IPS DF 19.7 (cell line): ENCODE measurements around the gene CENPP.
"Not testable (repeated sequence)": the region's sequence is repeated elsewhere in the genome, so short reads cannot be mapped to it uniquely, and the experiment has no call there.

Source experiments
- DNase-seq: peaks from one replicate; pipeline ENCODE4 v3.0.0-alpha.2; 2013; ENCODE audit warnings: low read depth, low spot score

The CENPP gene

DNA sequence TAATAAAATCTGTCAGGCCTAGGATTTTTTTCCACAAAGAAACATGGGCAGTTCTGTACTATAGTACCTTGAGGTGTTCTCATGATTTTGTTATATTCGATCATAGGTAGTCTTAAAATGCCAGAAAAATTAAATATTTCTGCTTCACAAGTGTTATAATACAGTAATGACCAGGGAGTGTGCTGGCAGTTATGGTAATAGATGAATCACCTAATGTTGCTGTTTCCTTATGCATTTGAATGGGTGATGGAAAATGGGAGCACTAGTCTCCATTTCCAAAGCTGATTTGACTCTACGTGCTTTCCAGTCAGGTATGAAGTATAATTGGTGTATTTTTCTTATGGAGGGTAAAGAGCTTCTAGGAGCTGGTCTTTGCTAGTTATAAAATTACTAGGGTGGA, 54.9 kb downstream of the CENPP start:
- no peak for DNase-seq

DNA sequence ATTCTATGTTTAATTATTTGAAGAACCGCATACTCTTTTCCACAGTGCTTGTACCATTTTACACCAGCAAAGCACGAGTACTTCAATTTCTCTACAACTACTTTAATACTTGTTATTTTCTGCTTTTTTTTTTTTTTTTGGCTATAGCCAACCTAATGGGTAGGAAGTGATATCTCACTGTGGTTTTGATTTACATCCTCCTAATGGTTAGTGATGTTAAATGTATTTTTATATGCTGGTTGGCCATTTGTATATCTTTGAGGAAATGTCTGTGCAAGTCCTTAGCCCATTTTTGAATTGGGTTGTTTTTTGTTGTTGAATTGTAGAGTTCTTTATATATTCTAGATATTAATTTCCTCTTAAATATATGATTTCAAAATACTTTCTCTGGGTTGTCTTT, 56.0 kb downstream of the CENPP start:
- DNase-seq, result no peak

DNA sequence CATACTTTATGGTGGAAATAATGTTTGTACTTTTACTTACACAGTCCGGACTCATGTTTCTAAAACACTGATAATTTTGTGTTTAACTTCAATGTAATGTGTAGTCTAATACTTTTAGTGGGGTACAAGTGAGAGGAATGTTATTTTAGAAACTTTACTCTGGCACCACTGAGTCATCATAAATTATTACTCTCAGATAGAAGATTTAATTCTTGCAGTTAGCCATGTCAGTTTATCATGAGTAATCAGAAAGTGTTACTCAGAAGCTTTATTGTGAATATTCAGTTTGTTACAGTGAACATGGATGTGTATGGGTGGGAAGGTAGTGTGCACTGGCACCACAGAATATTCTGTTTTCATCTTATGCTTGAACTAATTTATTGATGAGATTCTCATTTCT, 58.6 kb downstream of the CENPP start:
- DNase-seq, result no peak

DNA sequence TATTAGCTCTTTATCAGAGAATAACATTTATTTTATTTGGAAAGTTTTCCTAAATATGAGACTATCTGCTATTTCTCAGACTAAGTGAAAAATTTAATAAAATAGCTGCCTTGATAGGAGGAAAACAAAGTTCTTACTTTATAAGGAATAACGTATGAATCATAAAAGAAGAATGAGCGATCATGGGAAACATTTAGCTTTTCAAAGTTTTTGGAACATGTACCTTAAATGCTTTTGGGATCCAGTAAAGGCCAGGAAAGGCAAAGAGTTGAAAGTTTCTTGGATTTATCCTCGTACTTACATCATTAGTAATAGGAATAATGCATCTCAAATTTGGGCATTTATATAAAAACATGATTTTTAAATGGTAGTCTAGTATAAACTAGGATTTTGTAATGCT, 59.2 kb downstream of the CENPP start:
- DNase-seq, result no peak

DNA sequence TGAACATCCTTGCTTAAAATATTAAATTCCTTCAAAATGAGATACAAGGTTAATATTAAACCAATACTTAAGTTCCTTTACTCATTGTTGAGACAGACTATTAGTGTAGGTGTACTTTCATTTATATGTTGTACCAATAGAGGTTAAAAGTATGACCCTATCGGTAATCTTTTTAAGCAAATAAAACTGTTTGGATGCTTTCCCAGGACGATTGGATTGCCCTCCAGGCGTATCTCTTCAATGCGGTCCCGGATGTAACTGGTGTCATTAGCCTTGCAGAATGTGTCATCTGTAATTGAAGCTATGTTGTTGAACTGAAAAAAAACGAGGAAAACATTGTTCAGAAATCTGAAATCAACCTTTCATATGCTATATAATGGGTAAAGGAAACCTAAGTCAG, 59.7 kb downstream of the CENPP start:
- DNase-seq, result no peak

DNA sequence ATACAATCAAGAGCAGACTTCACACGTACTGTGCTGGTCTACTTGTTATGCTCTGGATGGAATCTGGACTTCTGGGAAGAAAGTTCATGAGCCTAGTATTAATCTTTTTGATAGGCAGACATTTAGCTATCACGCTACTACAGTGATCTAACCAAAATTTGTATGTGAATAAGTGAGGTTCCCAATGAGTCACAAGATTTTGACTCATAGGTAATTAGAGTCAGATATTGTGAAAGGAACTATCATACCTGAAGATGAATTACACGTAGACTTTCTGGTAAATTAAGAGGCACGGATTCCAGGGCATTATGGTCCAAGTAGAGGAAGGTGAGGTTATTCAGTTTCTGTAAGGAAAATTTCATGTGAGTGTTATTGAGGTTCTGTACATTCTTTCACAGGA, 60.2 kb downstream of the CENPP start:
- DNase-seq, result no peak

DNA sequence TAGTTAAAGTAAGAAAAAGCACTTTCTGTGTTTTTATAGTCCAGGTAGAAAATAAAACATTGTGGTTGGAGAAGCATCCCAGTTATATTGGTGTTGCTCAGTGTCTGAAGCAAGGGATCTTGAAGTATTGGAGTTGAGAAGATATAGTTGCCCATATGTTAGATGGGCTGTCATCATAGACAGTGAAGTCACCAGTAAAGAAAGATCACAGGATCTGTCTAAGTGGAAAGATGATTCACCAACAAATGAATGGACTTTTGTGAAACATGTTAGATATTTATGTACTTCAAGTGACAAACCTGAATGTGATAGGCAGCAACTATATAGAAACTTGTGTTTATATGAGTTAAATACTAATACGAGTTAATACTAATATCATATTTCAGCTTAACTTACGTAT, 66.9 kb downstream of the CENPP start:
- no peak for DNase-seq

DNA sequence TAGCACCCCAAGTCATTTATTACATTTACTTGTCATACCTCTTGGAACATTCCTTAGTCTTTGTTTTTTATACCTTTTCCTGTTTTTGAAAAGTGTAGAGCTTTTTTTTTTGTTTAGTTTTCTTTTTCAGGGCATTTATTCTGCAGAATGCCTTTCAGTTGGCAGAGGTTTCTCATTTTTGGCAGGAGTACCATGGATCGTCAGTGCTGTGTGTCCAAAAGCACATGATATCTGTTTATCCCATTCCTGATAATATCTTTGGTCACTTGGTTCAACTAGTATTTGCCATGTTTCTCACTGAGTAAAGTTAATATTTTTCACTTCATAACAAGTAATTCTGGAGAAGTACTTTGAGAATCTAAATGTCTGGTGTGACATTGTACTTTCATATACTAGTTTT, 67.9 kb downstream of the CENPP start:
- DNase-seq, result no peak

DNA sequence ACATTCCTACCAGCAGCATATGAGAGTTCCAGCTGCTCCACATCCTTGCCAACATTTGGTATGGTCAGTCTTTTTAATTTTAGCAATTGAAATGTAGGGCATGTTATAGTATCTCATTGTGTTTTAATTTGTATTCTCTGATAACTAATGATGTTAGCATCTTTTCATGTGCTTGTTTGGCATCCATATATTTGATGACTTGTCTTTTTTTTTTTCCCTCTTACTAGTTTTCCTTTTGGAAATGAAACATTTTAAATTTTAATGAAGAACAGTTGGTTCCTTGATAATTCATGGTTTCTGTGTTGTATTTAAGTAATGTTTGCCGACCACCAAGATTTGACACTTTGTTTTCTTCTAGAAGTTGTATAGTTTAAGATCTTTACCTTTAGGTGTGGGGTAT, 69.9 kb downstream of the CENPP start:
- no peak for DNase-seq

DNA sequence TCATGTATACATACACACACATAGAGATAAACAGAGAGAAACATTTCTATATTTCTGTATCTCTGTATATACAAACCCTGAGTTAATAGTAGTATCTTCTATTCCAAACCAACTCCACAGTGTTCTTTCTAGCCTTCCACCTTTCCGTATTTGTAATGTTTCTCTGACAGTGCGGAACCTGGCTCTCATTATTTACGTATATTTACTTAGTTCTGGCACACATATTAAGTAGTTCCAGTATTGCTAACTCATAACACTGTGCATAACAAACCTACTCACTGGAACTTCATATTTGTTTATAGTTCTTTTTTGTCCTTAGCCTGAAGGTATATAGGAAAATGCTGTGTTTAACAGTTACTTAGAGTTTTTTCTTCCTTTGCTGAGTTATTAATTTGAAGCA, 72.1 kb downstream of the CENPP start:
- DNase-seq, result no peak

GRCh38 chr9:92402360-92402759, 76.6 kb downstream of the CENPP start:
- no peak for DNase-seq

DNA sequence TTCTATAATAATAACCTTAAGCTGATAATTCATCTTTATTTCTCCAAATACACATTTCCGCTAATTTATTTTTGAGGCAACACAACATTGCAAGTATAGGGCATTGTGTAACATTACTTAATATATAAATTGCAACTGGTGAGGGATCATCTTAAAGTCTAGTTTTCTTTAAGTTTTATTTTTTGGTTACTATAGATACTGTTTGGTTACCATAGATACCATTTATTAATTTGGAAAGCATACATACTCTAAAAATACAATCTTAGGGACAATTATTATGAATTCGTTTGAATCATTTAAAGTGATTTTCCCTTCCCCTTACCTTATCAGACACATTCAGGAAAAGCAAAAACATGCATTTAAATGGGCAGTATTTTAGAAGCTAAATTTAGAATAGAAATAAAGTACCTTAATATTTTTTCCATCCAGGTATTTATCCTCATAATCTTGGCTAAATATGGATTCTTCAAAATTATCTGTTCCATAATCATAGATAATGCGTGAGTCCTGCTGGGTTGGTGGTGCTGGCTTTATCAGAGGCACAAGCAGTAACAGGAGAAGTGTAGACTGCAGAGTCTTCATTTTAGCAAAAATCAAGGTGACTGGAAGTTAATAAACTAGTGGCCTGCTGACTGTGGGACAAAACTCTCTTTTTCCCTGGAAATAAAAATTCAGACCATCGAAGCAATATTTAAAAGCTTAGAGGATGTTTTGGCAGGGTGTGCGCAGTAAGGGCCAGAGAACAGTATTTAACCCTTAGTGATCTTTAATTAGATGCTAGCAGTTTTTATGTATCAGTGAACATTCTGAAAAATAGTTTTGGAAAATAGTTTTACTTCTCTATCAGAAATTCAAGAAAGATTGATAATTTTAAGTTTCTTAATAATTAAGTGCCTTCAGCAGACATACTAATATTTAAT, 77.3 kb downstream of the CENPP start:
- no peak for DNase-seq

- DNase-seq, result no peak
These were observed 78.5 kb downstream of the CENPP start, which contains the start of gene OGN for GRCh38 chr9:92404042-92404836. TSS of gene OGN (minus strand) at chr9:92404578. CDS start at chr9:92403407, 1,171 bp downstream.

DNA sequence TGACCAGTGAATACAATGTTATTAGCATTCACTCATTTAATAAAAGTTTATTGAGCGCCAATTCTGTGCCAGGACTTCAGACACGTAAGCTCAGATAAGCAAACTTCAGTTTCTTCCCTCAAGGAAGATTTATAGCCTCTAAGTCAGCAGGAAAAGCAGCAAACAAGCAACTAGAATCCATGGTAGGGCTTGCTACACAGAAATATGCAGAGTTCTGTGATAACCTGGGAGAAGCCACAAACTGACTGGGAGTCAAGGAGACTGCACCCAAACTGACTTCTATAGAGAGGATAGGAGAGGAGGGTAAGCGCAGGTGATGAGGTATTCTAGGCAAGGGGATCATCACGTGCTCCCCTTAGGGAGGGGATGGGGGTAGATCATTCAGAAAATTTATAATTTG, 80.1 kb downstream of the CENPP start:
- no peak for DNase-seq

DNA sequence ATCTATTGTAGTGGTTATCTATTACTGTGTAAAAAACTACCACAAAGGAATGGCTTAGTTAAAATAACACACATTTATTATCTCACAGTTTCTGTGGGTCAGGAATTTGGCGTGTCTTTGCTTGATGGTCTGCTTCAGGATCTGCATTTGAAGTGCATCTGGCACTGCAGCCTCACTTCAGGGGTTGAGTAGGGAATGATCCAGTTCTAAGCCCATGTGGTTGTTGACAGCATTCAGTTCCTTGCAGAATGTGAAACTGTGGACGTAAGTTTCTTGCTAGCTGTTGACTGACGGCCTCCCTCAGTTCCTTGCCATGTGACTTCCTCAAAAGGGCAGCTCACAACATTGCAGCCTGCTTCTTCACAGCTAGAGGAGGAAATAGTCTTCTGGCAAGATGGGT, 80.7 kb downstream of the CENPP start:
- no peak for DNase-seq

DNA sequence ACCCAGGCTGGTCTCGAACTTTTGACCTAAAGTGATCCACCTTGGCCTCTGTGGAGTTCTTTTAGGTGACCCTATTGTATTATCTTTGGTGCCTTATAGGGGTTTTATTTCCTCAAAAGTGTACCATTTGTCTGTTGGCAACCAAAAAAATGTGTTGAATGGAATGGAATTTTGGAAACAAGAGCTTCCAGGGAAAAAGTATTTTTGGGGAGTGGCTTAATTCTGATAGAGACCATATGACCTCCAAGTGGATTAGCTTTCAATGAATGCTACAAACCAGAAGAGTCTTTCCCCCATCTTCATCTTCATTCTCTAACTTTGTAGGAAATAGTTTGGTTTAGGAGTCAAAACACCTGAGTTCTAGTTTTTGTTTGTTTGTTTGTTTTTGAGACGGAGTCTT, 82.1 kb downstream of the CENPP start:
- DNase-seq, result no peak

DNA sequence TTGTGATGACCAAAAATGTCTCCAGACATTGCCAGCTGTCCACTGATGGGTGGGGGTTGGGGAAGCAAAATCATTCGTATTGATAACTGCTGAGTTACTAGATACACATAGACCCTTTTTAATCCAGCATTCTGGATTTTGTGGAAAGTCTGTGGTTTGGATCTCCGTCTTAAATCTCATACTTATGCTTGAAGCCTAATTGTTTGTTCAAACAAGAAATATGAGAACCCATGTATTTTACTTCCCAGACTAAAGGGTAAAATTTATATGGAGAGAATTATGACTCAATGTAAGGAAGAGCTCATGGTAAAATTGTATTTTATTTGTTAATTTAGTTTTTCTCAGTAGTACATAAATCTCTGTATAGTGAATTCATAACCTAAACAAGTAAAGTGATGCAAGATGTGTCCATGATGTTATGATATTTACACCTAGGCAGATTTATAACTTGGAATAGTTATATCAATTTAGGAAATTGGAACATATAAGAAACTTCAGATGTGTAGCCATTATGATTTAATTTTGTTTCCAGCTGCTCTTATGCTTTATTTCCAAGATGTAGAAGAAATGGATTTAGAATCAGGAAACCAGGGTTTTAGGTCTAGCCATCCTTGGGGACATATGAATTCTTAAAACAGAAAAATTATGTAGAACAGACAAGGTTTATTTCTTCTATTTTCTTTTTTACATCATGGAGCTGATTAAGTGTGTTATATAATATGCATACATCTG, 83.2 kb downstream of the CENPP start:
- DNase-seq, result no peak

GRCh38 chr9:92411157-92411556, 85.4 kb downstream of the CENPP start:
- not testable (repeated sequence) for DNase-seq

GRCh38 chr9:92414566-92414965, 88.8 kb downstream of the CENPP start:
- DNase-seq, result no peak

GRCh38 chr9:92422611-92423338, 97.0 kb downstream of the CENPP start:
- DNase-seq, result no peak

DNA sequence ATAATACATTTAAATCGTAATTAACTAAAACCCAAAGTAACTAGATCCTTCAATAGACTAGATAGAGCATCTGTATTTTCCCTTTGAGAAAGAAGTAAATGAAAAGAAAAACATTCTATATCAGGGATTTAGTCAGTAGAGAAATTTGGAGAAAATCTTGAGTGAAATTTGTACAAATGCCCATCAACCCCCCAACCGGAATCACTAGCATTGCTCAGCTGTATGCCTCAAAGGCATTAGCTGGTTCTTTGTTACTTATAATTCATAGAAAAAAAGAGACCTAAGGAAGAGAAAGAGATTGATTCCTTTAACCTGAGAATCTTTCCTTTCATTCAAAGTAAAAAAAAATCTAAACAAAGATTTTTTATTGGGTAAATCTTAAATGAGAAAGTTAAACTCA, 97.9 kb downstream of the CENPP start:
- no peak for DNase-seq
